GM21447 (cell line): ENCODE results near the gene TTC16.

ENCODE experiments used
- ATAC-seq: cut with Tn5 transposase; IDR thresholded peaks from one replicate; pipeline ENCODE4 v1.9.1; 2021; ENCODE audit not compliant: unreplicated experiment

Gene TTC16

DNA sequence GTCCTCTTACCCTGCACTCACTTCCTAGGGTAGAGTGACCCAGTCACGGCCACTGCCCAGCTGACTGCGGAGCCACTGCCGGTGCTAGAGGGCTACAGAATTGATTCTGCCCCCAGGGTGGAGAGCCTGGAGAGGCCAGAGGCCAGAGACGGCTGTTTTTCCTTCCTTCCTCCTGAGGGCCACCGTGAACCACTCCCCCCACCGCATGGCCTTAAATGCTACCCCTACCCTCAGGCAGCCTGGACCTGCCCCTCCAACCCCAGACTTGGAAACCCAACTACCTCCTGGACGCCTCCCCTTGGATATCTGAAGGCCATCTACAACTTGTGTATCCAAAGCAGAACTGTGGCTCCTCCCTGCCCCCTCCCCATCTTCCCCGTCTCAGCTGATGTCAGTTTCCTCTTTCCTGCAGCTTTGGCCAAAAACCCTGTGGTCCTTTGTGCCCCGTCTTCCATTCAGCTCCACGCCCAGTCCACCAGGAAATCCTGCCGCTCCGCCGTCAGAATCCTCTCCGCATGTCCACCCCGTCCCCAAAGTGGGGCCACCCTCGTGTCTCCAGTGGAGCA, 46.3 kb downstream of the TTC16 start:
- no peak for ATAC-seq

DNA sequence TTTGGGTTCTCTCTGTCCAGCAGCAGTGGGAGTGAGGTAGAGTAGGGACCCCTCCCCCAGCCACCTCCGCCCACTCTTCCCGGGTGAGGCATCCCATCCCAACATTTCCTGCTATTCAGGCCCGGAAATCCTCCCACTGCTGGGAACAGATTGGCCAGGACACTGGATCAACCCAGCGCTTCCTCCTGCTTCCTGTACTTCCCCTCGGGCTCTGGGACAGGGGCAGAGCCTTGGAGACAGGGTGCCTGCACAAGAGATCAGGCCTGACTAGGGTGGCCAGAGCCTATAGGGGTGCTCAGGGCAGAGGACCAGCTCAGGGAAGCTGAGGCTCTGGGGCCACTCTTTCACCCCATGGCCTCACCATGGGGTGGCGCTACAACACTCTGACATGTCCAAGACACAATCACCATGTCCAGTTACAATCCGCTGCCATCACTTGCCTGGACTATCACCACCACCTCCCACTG, 48.1 kb downstream of the TTC16 start:
- no peak for ATAC-seq

DNA sequence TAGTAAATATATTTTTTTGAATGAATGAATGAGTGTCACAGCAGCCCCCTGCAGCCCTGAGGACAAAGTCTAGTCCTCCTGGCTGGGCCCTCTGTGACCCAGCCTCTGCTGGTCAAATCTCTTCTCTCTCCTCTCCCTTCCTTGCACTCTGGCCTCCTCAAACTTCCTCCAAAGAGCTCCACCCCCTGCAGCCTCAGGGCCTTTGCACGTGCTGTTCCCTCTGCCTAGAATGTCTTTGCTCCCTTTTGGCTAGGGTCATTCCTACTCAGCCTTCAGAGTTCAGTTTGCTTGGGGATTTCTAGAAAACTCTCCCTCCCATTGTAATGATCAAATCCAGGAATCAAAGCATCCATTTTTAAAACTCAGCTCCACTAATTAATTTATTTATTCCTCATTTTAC, 49.5 kb downstream of the TTC16 start:
- no peak for ATAC-seq

DNA sequence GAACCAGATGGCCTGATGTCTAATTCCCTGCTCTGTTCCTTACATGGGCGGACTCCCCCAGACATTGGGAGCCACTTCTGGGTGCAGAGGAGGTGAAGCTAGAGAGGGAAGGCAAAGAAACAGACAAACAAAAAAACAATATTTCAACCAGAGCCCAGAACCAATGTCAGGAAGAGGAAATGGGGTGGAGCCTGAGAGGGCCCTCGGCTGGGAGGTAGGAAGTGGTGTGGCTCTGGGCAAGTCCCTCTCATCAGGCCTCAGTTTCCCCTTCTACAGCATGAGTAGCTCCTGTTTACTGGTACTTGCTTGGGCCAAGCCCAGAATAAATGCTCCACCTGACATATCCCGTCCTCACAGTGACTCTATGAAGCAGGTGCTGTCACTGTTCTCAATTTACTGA, 51.5 kb downstream of the TTC16 start:
- ATAC-seq: no peak

DNA sequence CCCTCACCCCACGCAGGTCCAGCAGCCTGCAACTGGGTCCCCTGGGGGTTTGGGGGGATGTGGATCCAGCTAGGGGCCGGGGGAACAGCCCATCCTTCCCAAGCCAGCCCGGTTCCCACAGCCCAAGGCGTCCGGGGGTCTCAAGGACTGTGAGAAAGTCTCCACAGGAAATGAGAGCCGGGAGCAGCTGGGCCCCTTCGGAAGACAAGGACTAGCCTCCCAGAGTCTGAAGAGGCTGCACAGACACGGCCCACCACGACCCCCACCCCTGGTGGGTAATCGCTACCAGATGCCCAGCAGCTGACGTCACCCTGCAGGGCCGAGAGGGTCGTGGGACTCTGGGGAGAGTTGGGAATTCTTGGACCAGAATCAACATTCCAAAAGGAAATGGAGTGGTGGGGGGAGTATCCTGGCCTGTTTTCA, 52.0 kb downstream of the TTC16 start:
- no peak for ATAC-seq

DNA sequence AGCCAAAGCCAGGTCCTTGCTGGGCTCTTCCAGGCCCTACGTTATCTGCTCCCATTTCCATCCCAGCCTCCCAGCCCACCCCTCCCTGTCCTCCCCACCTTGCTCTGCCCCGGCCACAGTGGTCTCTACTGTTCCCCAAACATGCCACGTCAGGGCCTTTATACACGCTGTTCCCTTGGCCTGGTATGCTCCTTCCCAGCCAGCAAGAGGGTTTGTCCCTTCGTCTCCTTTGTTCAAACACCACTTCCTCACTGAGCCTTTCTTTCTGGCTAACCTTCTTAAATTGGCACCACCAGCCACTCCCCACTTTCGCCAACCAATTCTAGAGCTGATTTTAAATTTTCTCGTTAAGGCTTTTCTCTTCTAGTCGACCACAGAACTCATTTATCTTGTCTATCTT, 52.8 kb downstream of the TTC16 start:
- no peak for ATAC-seq

DNA sequence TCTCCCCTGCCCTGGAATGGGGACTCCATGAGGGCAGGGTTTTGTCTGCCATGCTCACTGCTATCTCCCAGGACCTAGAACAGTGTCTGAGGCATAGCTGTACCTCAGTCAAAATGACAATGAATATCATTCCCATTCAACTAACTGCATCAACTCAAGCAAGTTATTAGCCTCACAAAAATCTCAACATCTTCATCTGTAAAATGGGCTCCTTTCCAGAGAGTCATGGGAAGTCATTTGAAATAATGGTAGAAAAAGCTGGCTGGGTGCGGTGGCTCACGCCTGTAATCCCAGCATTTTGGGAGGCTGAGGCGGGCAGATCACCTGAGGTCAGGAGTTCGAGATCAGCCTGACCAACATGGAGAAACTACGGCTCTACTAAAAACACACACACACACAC, 53.2 kb downstream of the TTC16 start:
- no peak for ATAC-seq

DNA sequence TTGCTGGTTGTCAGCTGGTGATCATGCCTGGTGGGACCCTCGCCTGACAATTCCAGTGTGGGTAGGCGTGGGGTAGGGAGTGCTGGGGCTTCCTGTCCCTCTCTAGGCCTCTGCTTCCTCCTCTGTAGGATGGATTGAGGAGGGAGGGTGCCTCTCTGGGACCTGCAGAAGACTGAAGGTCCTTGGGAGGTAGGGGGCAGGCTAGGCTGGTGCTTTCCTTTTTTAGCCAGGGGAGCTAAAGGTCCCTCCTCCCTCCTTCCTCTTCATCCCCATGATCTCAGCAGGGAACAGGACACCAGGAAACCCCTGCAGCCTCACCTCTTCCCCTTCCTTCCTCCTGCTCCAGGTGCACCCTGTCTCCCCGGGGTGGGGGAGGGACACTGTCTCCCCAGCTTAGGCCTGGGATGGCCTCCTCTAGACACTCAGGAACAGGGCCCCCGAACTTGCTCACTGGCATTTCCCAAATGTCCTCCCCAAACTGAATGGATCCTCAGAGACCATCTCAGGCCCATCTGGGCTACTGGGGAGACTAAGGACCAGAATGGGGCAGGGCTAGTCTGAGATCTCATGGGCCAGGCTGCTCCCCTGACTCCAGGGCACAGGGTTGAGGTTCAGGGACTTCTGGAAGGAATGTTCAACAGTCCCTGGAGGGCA, 54.2 kb downstream of the TTC16 start:
- no peak for ATAC-seq

DNA sequence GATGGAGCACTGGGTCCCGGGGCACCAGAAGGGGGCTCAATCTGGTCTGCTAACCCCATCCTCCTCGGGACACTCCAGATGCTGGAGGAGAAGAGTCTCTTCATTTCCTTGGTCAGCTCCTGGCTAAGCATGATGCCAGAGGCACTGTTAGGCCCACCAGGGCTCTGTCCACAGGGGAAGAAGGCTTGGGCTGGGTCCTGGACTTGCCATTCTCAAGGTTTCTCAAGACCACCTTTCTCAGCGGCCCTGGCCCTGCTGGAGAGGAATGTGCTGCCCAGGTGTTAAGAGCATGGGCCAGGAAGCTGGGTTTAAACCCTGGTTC, 54.7 kb downstream of the TTC16 start:
- no peak for ATAC-seq

DNA sequence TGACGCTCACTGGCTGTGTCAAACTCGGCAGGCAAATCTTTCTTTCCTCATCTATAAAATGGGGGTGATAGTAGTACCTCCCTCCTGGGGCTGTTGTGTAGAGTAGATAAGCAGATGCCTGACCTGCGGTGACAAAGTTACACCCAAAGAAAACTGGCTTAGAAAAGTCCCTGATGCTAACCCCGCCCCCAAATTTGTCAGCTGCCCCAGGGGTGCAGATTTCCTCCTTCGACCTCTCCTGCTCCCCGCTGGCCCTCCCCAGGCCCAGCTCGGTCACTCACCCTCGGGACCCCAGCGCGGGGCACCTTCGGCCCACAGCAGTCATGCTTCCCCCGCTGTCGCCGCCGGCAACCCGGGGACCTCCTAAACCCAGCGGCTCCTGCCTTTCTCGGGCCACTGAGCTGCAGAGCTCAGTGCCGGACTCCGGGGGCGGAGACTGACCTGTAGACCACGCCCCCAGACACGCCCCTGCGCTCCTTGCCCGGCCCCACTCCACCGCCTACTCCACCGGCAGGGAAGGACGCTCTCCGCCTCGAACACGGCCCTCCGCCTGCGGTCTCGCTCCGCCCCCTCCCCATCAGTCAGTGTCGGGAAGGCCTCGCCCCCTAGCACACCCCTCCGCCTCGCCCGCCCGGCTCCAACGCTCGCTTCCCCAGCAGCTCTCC, 55.2 kb downstream of the TTC16 start:
- ATAC-seq: peak; percentile 78

DNA sequence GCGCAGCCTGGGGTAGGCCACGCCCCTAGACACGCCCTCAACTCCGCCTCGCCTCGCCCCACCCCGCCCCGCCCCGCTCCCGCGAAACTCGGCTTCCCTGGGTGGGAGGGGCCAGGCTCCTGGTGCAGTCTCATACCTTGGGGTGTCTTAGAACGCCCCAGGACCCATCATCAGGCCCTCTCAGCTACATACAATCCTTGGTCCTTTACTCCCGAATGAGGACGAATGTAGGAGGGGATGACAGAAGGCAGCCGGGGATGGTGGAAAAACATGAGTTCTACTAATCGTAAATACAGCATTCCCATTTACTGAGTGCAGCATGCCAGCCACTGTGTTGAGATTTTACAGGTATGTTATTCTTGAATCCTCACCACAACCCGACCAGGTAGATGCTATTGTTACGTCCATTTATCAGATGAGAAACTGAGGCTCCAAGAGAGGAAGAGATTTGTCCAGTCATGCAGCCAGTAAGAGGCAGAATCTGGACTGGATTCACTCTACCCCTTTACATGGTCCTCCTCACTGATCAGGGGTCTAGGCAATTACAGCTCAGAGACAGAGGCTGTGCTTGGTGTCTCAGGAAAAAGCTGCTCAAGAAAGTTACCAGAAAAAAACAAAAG, 55.8 kb downstream of the TTC16 start:
- ATAC-seq: no peak

DNA sequence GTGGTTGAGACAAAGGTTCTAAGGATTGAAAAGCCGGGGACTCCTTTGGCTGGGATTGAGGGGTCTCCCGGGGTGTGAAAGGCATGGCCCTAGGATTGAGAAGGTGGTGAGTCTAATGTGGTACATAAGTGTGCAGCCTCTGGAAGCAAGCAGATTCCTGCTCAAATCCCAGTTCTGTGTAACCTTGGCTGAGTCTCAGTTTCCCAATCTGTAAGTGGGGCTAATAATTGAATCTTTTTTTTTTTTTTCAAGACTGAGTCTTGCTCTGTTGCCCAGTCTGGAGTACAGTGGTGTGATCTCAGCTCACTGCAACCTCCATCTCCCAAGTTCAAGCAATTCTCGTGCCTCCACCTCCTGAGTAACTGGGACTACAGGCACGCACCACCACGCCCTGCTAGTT, 56.7 kb downstream of the TTC16 start:
- no peak for ATAC-seq

DNA sequence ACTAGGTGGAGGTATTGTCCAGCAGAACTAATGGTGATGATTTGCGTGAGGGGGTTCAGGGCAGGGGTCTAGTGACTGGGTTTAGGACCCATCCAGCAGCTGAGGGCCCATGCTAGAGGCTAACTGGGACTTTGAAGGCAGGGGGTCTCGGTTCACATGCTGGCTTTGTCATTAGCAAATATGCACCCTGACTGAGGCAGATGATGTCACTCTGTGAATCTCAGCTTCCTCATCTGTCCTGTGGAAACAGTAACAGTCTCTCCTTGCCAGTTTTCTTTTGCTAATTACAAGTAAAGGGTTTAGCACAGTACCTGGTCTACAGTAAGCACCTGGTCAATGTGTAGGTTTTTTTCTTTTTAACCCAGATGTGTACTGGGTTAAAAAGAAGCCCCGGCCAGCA, 57.4 kb downstream of the TTC16 start:
- no peak for ATAC-seq

DNA sequence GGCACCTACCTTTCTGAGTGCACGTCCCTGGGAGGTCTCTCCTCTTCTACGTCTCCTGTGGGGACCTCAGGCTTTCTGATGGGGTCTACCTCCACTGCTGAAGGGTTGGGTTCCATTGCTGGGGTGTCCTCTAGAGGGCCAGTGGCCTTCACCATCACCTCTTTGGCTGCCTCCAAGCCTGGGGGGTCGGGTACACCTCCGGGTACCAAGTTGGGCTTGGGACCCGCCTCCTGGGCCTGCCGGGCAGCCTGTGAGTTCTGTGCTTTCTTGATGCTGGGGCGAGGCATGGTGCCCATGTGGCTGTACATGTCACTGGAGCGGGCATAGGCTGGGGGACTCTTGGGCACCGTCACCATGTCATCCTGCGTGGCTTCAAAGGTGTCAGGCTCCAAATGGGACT, 58.1 kb downstream of the TTC16 start:
- no peak for ATAC-seq

DNA sequence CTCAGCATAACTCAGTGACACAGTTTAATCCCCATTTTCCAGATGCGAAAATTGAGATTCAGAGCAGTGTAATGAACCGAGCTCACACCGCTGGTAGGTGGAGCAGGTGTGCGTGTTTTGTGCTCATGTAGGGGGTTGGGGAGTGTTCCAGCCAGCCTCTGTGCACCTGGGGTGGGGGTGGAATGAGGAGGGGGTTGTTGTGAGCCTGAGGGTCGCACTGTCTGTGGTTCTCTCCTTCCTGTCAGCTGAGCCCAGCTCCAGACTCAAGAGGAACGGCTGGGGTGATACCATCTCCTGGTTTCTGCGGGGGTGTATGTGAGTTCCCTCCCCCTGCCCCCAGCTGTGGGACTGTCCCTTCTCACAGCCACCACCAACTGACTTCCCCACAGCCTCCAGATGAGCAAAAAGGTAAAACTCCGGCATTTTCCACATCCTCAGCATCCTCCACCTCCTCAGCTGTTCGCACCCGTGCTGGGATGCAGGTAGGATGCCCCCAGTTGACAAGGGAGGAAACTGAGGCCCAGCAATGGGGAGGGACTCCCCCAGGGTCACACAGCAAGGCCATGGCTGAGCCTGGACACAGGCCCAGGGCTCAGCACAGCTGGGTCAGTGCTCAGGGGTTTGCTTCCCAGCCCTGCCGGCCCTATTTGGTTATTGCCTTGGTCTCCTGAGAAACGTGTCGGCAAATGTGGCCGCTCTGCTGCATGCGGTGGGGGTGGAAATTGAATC, 60.5 kb downstream of the TTC16 start:
- no peak for ATAC-seq

DNA sequence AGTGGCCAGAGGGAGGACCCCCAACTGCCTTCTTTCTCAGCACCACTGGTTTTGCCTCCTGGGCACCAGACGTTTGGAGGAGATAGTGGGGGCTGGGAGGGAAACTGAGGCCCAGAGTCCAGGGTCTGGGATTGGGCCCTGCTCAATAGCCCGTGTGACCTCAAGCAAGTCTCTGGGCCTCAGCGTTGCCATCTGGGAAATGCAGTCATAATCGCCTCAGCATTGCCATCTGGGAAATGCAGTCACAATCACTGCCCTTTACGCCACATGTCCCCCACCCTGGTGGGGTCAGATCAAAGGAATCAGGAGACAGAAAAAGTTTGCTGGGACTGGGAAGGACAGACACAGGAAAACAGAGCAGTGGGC, 61.0 kb downstream of the TTC16 start:
- ATAC-seq: no peak

DNA sequence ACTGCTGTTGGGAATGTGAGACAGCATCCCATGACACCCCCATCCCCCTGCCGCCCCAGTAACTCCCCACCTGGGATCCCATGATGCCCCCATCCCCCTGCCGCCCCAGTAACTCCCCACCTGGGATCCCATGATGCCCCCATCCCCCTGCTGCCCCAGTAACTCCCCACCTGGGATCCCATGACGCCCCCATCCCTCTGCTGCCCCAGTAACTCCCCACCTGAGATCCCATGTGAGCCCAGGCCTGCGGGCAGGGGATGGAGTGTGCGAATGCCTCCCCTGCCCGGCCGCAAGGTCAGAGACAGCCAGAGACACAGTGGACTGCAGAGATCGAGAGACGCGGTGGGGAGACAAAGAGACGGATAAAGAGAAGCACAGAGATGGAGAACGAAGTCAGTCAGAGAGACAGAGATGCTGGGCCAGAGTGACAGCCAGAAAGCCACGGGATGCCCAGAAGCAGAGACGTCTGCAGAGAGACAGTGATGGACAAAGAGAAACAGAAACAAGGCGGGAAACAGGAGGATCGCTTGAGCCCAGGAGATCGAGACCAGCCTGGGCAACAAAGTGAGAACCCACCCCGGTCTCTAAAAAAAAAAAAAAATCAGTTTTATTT, 61.6 kb downstream of the TTC16 start:
- no peak for ATAC-seq

DNA sequence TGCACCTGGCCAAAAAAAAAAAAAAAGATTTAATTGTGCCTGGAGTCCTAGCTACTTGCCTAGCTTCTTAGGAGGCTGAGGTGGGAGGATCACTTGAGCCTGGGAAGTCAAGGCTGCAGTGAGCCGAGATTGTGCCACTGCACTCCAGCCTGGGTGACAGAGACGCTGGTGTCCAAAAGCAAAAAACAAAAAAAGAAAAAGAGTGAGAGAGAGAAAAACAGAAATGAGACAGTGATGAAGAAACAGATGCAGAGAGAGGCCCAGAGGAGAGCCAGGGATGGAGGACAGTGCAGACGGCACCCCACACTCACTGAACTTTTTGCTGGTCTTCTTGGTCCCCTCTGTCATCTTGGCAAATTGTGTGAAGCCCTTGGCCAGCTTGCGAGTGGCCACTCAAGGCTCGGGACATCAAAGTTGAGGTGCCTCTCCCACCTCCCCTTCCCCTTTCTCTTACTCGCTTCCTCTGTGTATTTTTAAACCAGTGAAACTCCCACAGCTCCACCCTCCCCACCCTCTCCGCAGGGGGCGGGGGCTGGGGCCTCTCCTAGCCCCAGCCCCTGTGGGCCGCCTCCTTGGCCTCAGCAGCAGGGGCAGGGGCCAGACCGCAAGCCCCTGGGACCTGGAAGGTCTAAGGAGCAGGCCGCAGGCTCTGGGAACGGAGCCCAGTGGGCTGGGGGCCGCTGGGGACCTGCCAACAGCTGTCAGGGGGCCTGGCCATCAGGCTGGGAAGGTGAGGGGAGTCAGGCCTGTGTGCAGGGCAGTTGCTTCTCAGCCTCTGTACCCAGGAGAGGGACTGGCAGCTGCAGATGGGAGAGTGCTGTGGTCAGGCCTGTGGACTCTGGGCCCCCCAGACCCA, 62.6 kb downstream of the TTC16 start, which contains the start of gene SH2D3C:
SH2D3C (minus strand) TSS at position 387 of the 856 bp plus-strand sequence; CDS start at position 348, 39 bp downstream.
- peak; percentile 38 for ATAC-seq

DNA sequence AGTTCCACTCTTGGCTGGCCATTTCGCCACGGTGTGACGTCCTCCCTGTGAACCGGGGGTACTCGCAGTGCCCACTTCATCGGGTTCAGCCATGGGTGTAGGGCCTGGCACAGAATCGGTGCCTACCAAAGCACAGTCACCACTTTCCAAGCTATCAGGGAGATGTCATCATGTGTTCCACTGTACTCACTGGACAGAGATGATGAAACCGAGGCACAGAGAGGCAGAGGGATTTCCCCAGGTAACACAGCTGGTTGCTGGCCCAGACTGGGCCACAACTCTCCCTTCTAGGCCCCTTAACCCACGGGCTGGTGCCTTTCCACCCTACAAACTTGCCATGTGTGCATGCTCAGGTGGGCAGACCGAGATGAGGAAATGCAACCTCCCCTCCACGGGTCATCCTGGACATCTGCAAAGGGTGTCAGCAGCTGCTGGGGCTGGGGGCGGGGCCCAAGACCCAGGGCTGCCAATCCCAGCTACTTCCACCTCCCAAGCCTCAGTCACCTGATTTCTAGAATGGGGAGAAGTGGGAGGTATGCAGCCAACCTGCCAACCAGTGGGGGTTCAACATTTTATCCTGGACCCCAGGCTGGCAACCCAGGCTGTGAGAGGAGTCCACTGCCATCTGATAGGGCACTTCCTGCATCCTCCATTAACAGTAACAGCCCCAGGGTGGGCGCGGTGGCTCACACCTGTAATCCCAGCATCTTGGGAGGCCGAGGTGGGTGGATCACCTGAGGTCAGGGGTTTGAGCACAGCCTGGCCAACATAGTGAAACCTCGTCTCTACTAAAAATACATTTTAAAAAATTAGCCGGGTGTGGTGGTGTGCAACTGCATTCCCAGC, 63.5 kb downstream of the TTC16 start:
- ATAC-seq: peak; percentile 45
